Measurements from ENCODE around the gene MANF. TPM values are rescaled to one million over a fixed set of nuclear protein-coding genes. Genes with fewer than 3 reads are reported as not detected.
"Not testable (repeated sequence)": the region's sequence is repeated elsewhere in the genome, so short reads cannot be mapped to it uniquely, and the experiment has no call there.

Gene MANF
- total and polyA plus RNA-seq, 2 donors (not counting 1 experiment from before 2014, with no cell fraction given), result 55.3 to 132 TPM

- H4K20me1 ChIP-seq (ENCODE audit: control insufficient read depth, extremely low read depth, insufficient read depth, low read length), result no peaks in the 10 kb centered on the region
- H3K79me2 ChIP-seq (ENCODE audit: control insufficient read depth, insufficient read depth, low read length), result no peaks in the 10 kb centered on the region
- H2AFZ ChIP-seq (ENCODE audit: low read length), result no peak overlapping the region
- no peak overlapping the region for H3K4me3 ChIP-seq (replicated peaks in 1 of 4; ENCODE audit: control extremely low read depth in 1 of 4, insufficient read depth in 1 of 4, low read depth in 3 of 4, low read length in 4 of 4)
- DNase-seq (ENCODE audit: low read depth in 2 of 2), result no peak
- no peaks in the 10 kb centered on the region for H3K9me3 ChIP-seq (ENCODE audit: control insufficient read depth, insufficient read depth, low read depth, low read length)
- no peaks in the 10 kb centered on the region for H3K36me3 ChIP-seq (ENCODE audit: control insufficient read depth, insufficient read depth, low read length)
- no peak overlapping the region for H3K4me2 ChIP-seq (ENCODE audit: extremely low read depth, insufficient read depth, low read length)
- no peak overlapping the region for H3K9ac ChIP-seq (ENCODE audit: insufficient read depth, low read length)
- TF ChIP-seq CTCF (conservative IDR thresholded peaks at IDR 0.05 in 1 of 2, IDR thresholded peaks at IDR 0.05 in 1 of 2; ENCODE audit: low read depth in 1 of 2, low read length in 2 of 2), result no peak
- no peak for TF ChIP-seq EZH2 (IDR thresholded peaks at IDR 0.05; ENCODE audit: low read length, missing control alignments)
- H3K27me3 ChIP-seq (ENCODE audit: control insufficient read depth, insufficient read depth, low read length), result no peaks in the 10 kb centered on the region
- H3K27ac ChIP-seq (ENCODE audit: insufficient read depth, low read length), result no peak overlapping the region
- H3K4me1 ChIP-seq (ENCODE audit: control insufficient read depth, extremely low read depth, insufficient read depth, low read length), result no peaks in the 10 kb centered on the region
Observed at GRCh38 chr3:51360806-51361205, 24.3 kb upstream of the MANF start.

- H4K20me1 ChIP-seq (ENCODE audit: control insufficient read depth, extremely low read depth, insufficient read depth, low read length), result no peaks in the 10 kb centered on the region
- H3K79me2 ChIP-seq (ENCODE audit: control insufficient read depth, insufficient read depth, low read length), result no peaks in the 10 kb centered on the region
- no peak overlapping the region for H3K27ac ChIP-seq (ENCODE audit: insufficient read depth, low read length)
- no peaks in the 10 kb centered on the region for H3K9me3 ChIP-seq (ENCODE audit: control insufficient read depth, insufficient read depth, low read depth, low read length)
- H3K4me1 ChIP-seq (ENCODE audit: control insufficient read depth, extremely low read depth, insufficient read depth, low read length), result no peaks in the 10 kb centered on the region
- no peaks in the 10 kb centered on the region for H3K36me3 ChIP-seq (ENCODE audit: control insufficient read depth, insufficient read depth, low read length)
- no peak overlapping the region for H3K9ac ChIP-seq (ENCODE audit: insufficient read depth, low read length)
- H3K4me2 ChIP-seq (ENCODE audit: extremely low read depth, insufficient read depth, low read length), result no peak overlapping the region
- no peak for DNase-seq (ENCODE audit: low read depth in 2 of 2)
- H3K4me3 ChIP-seq (replicated peaks in 1 of 4; ENCODE audit: control extremely low read depth in 1 of 4, insufficient read depth in 1 of 4, low read depth in 3 of 4, low read length in 4 of 4), result no peak overlapping the region
- TF ChIP-seq EZH2 (IDR thresholded peaks at IDR 0.05; ENCODE audit: low read length, missing control alignments) (no peak), CTCF (conservative IDR thresholded peaks at IDR 0.05 in 1 of 2, IDR thresholded peaks at IDR 0.05 in 1 of 2; ENCODE audit: low read depth in 1 of 2, low read length in 2 of 2) (no peak)
- H2AFZ ChIP-seq (ENCODE audit: low read length), result no peak overlapping the region
- H3K27me3 ChIP-seq (ENCODE audit: control insufficient read depth, insufficient read depth, low read length), result no peaks in the 10 kb centered on the region
Observed at GRCh38 chr3:51361746-51362145, 23.3 kb upstream of the MANF start.

GRCh38 chr3:51362476-51362875 lies 22.6 kb upstream of the MANF start:
- Histone ChIP-seq H3K27me3 (ENCODE audit: control insufficient read depth, insufficient read depth, low read length) (no peaks in the 10 kb centered on the region), H4K20me1 (ENCODE audit: control insufficient read depth, extremely low read depth, insufficient read depth, low read length) (no peaks in the 10 kb centered on the region), H3K9me3 (ENCODE audit: control insufficient read depth, insufficient read depth, low read depth, low read length) (no peaks in the 10 kb centered on the region), H2AFZ (ENCODE audit: low read length) (no peak overlapping the region), H3K79me2 (ENCODE audit: control insufficient read depth, insufficient read depth, low read length) (no peaks in the 10 kb centered on the region), H3K9ac (ENCODE audit: insufficient read depth, low read length) (no peak overlapping the region), H3K36me3 (ENCODE audit: control insufficient read depth, insufficient read depth, low read length) (no peaks in the 10 kb centered on the region), H3K4me2 (ENCODE audit: extremely low read depth, insufficient read depth, low read length) (no peak overlapping the region), H3K4me3 (replicated peaks in 1 of 4; ENCODE audit: control extremely low read depth in 1 of 4, insufficient read depth in 1 of 4, low read depth in 3 of 4, low read length in 4 of 4) (no peak overlapping the region), H3K27ac (ENCODE audit: insufficient read depth, low read length) (no peak overlapping the region), H3K4me1 (ENCODE audit: control insufficient read depth, extremely low read depth, insufficient read depth, low read length) (no peaks in the 10 kb centered on the region)
- no peak for TF ChIP-seq EZH2 (IDR thresholded peaks at IDR 0.05; ENCODE audit: low read length, missing control alignments)
- TF ChIP-seq CTCF (conservative IDR thresholded peaks at IDR 0.05 in 1 of 2, IDR thresholded peaks at IDR 0.05 in 1 of 2; ENCODE audit: low read depth in 1 of 2, low read length in 2 of 2), result no peak
- DNase-seq (ENCODE audit: low read depth in 2 of 2), result no peak

- H3K9me3 ChIP-seq (ENCODE audit: control insufficient read depth, insufficient read depth, low read depth, low read length); H3K36me3 ChIP-seq (ENCODE audit: control insufficient read depth, insufficient read depth, low read length); H3K4me2 ChIP-seq (ENCODE audit: extremely low read depth, insufficient read depth, low read length); DNase-seq (ENCODE audit: low read depth in 2 of 2); H3K9ac ChIP-seq (ENCODE audit: insufficient read depth, low read length); H3K79me2 ChIP-seq (ENCODE audit: control insufficient read depth, insufficient read depth, low read length); H3K27me3 ChIP-seq (ENCODE audit: control insufficient read depth, insufficient read depth, low read length); H3K27ac ChIP-seq (ENCODE audit: insufficient read depth, low read length); H3K4me1 ChIP-seq (ENCODE audit: control insufficient read depth, extremely low read depth, insufficient read depth, low read length); H4K20me1 ChIP-seq (ENCODE audit: control insufficient read depth, extremely low read depth, insufficient read depth, low read length); H2AFZ ChIP-seq (ENCODE audit: low read length); H3K4me3 ChIP-seq (replicated peaks in 1 of 4; ENCODE audit: control extremely low read depth in 1 of 4, insufficient read depth in 1 of 4, low read depth in 3 of 4, low read length in 4 of 4): not testable (repeated sequence)
Observed at GRCh38 chr3:51368276-51368675, 16.8 kb upstream of the MANF start.

Measured in fibroblast of lung (primary cell).